ENCODE data around the gene MAN2A2.

The MAN2A2 gene

GRCh38 chr15:90957031-90957790 is 54.1 kb downstream of the MAN2A2 start:
- no peaks in the 10 kb centered on the region for H3K27me3 ChIP-seq (ENCODE audit: control insufficient read depth in 5 of 5, insufficient read depth in 4 of 5, low read length in 5 of 5)
- H3K36me3 ChIP-seq (ENCODE audit: control insufficient read depth in 5 of 5, insufficient read depth in 5 of 5, low read length in 5 of 5), result peaks cover 0 to 42% (median 36%) of the 10 kb centered on the region in 5 donors
- H3K27ac ChIP-seq (ENCODE audit: low read depth, low read length), result no peak overlapping the region
- peak overlapping the region in 4 of 5 donors; percentile 69 to 79 (median 72) for H3K4me3 ChIP-seq (ENCODE audit: low read depth in 1 of 5, low read length in 5 of 5)
- H3K9me3 ChIP-seq (ENCODE audit: control insufficient read depth in 5 of 5, low read length in 5 of 5), result no peaks in the 10 kb centered on the region
- H3K4me1 ChIP-seq (ENCODE audit: control insufficient read depth in 5 of 5, insufficient read depth in 5 of 5, low read length in 5 of 5), result peaks cover 0 to 47% (median 42%) of the 10 kb centered on the region in 5 donors
- H3K9ac ChIP-seq (ENCODE audit: low read length in 5 of 5), result peak overlapping the region in 4 of 5 donors; percentile 67 to 84 (median 71)

DNA sequence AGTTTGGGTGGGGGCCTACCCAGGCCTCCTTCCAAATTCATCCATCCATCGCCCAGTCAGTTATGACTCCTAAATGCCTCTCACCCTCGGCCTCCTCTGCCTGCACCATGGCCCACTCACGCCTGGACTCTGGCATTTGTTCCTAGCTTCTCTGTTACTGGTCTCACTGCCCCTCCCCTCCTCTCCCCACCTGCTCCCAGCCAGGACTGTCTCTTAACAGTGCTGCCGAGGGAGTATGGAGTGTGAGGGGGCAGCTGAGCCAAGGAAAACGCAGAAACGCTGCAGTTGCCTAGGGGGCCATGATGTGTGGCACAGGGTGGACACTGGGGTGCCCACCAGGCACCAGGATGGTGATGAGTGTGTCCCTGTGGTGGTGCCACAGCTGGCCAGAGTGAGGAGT is 54.7 kb downstream of the MAN2A2 start:
- Histone ChIP-seq H3K9me3 (ENCODE audit: control insufficient read depth in 5 of 5, low read length in 5 of 5) (no peaks in the 10 kb centered on the region), H3K36me3 (ENCODE audit: control insufficient read depth in 5 of 5, insufficient read depth in 5 of 5, low read length in 5 of 5) (peaks cover 0 to 40% (median 33%) of the 10 kb centered on the region in 5 donors), H3K27ac (ENCODE audit: low read depth, low read length) (no peak overlapping the region), H3K9ac (ENCODE audit: low read length in 5 of 5) (peak overlapping the region in 4 of 5 donors; percentile 67 to 84 (median 71)), H3K4me3 (ENCODE audit: low read depth in 1 of 5, low read length in 5 of 5) (peak overlapping the region in 3 of 5 donors; percentile 69 to 79 (median 74)), H3K27me3 (ENCODE audit: control insufficient read depth in 5 of 5, insufficient read depth in 4 of 5, low read length in 5 of 5) (no peaks in the 10 kb centered on the region), H3K4me1 (ENCODE audit: control insufficient read depth in 5 of 5, insufficient read depth in 5 of 5, low read length in 5 of 5) (peaks cover 0 to 47% (median 42%) of the 10 kb centered on the region in 5 donors)

- peaks cover 0 to 41% (median 25%) of the 10 kb centered on the region in 5 donors for H3K36me3 ChIP-seq (ENCODE audit: control insufficient read depth in 5 of 5, insufficient read depth in 5 of 5, low read length in 5 of 5)
- no peak overlapping the region for H3K4me3 ChIP-seq (ENCODE audit: low read depth in 1 of 5, low read length in 5 of 5)
- H3K9me3 ChIP-seq (ENCODE audit: control insufficient read depth in 5 of 5, low read length in 5 of 5), result no peaks in the 10 kb centered on the region
- peaks cover 0 to 47% (median 42%) of the 10 kb centered on the region in 5 donors for H3K4me1 ChIP-seq (ENCODE audit: control insufficient read depth in 5 of 5, insufficient read depth in 5 of 5, low read length in 5 of 5)
- H3K27me3 ChIP-seq (ENCODE audit: control insufficient read depth in 5 of 5, insufficient read depth in 4 of 5, low read length in 5 of 5), result no peaks in the 10 kb centered on the region
- H3K9ac ChIP-seq (ENCODE audit: low read length in 5 of 5), result no peak overlapping the region
- no peak overlapping the region for H3K27ac ChIP-seq (ENCODE audit: low read depth, low read length)
Measured at GRCh38 chr15:90959028-90959595, 56.0 kb downstream of the MAN2A2 start.

GRCh38 chr15:90959894-90960293 is 56.8 kb downstream of the MAN2A2 start:
- H3K9ac ChIP-seq (ENCODE audit: low read length in 5 of 5), result no peak overlapping the region
- H3K4me3 ChIP-seq (ENCODE audit: low read depth in 1 of 5, low read length in 5 of 5), result no peak overlapping the region
- peaks cover 0 to 45% (median 39%) of the 10 kb centered on the region in 5 donors for H3K4me1 ChIP-seq (ENCODE audit: control insufficient read depth in 5 of 5, insufficient read depth in 5 of 5, low read length in 5 of 5)
- no peak overlapping the region for H3K27ac ChIP-seq (ENCODE audit: low read depth, low read length)
- no peaks in the 10 kb centered on the region for H3K9me3 ChIP-seq (ENCODE audit: control insufficient read depth in 5 of 5, low read length in 5 of 5)
- no peaks in the 10 kb centered on the region for H3K27me3 ChIP-seq (ENCODE audit: control insufficient read depth in 5 of 5, insufficient read depth in 4 of 5, low read length in 5 of 5)
- H3K36me3 ChIP-seq (ENCODE audit: control insufficient read depth in 5 of 5, insufficient read depth in 5 of 5, low read length in 5 of 5), result peaks cover 0 to 42% (median 25%) of the 10 kb centered on the region in 5 donors

- H3K4me1 ChIP-seq (ENCODE audit: control insufficient read depth in 5 of 5, insufficient read depth in 5 of 5, low read length in 5 of 5), result peaks cover 0 to 39% (median 35%) of the 10 kb centered on the region in 5 donors
- no peaks in the 10 kb centered on the region for H3K27me3 ChIP-seq (ENCODE audit: control insufficient read depth in 5 of 5, insufficient read depth in 4 of 5, low read length in 5 of 5)
- H3K9ac ChIP-seq (ENCODE audit: low read length in 5 of 5), result no peak overlapping the region
- no peak overlapping the region for H3K27ac ChIP-seq (ENCODE audit: low read depth, low read length)
- H3K36me3 ChIP-seq (ENCODE audit: control insufficient read depth in 5 of 5, insufficient read depth in 5 of 5, low read length in 5 of 5), result peaks cover 0 to 46% (median 25%) of the 10 kb centered on the region in 5 donors
- H3K9me3 ChIP-seq (ENCODE audit: control insufficient read depth in 5 of 5, low read length in 5 of 5), result no peaks in the 10 kb centered on the region
- no peak overlapping the region for H3K4me3 ChIP-seq (ENCODE audit: low read depth in 1 of 5, low read length in 5 of 5)
Measured at GRCh38 chr15:90960298-90961091, 57.4 kb downstream of the MAN2A2 start.

- H3K4me1 ChIP-seq (ENCODE audit: control insufficient read depth in 5 of 5, insufficient read depth in 5 of 5, low read length in 5 of 5), result peaks cover 0 to 30% (median 23%) of the 10 kb centered on the region in 5 donors
- H3K9me3 ChIP-seq (ENCODE audit: control insufficient read depth in 5 of 5, low read length in 5 of 5), result no peaks in the 10 kb centered on the region
- peaks cover 0 to 57% (median 32%) of the 10 kb centered on the region in 5 donors for H3K36me3 ChIP-seq (ENCODE audit: control insufficient read depth in 5 of 5, insufficient read depth in 5 of 5, low read length in 5 of 5)
- H3K4me3 ChIP-seq (ENCODE audit: low read depth in 1 of 5, low read length in 5 of 5), result no peak overlapping the region
- H3K27me3 ChIP-seq (ENCODE audit: control insufficient read depth in 5 of 5, insufficient read depth in 4 of 5, low read length in 5 of 5), result no peaks in the 10 kb centered on the region
- H3K27ac ChIP-seq (ENCODE audit: low read depth, low read length), result no peak overlapping the region
- H3K9ac ChIP-seq (ENCODE audit: low read length in 5 of 5), result no peak overlapping the region
Measured at GRCh38 chr15:90962021-90962420, 58.9 kb downstream of the MAN2A2 start.

GRCh38 chr15:90966262-90966661 is 63.2 kb downstream of the MAN2A2 start:
- peaks cover 3 to 52% (median 28%) of the 10 kb centered on the region in 5 donors for H3K36me3 ChIP-seq (ENCODE audit: control insufficient read depth in 5 of 5, insufficient read depth in 5 of 5, low read length in 5 of 5)
- no peak overlapping the region for H3K27ac ChIP-seq (ENCODE audit: low read depth, low read length)
- no peak overlapping the region for H3K9ac ChIP-seq (ENCODE audit: low read length in 5 of 5)
- H3K4me3 ChIP-seq (ENCODE audit: low read depth in 1 of 5, low read length in 5 of 5), result no peak overlapping the region
- no peaks in the 10 kb centered on the region for H3K4me1 ChIP-seq (ENCODE audit: control insufficient read depth in 5 of 5, insufficient read depth in 5 of 5, low read length in 5 of 5)
- H3K27me3 ChIP-seq (ENCODE audit: control insufficient read depth in 5 of 5, insufficient read depth in 4 of 5, low read length in 5 of 5), result no peaks in the 10 kb centered on the region
- H3K9me3 ChIP-seq (ENCODE audit: control insufficient read depth in 5 of 5, low read length in 5 of 5), result no peaks in the 10 kb centered on the region

DNA sequence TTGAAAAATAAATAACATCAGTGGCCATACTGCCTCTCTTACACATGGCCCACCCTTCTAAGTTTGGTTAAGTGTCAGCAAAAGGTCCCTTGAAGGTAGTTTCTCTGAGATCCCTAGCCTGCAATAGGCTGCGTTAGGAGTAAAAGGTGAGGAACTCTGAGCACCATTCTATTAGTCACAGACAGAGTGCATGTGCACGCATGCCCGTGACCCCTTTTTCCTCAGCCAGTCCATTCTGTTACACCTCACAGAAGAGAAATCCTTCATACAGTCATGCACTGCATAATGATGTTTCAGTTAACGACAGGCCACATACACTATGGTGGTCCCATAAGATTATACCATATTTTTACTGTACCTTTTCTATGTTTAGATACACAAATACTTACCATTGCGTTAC is 64.1 kb downstream of the MAN2A2 start:
- Histone ChIP-seq H3K4me3 (ENCODE audit: low read depth in 1 of 5, low read length in 5 of 5) (no peak overlapping the region), H3K9me3 (ENCODE audit: control insufficient read depth in 5 of 5, low read length in 5 of 5) (no peaks in the 10 kb centered on the region), H3K9ac (ENCODE audit: low read length in 5 of 5) (no peak overlapping the region), H3K36me3 (ENCODE audit: control insufficient read depth in 5 of 5, insufficient read depth in 5 of 5, low read length in 5 of 5) (peaks cover 3 to 42% (median 19%) of the 10 kb centered on the region in 5 donors), H3K27me3 (ENCODE audit: control insufficient read depth in 5 of 5, insufficient read depth in 4 of 5, low read length in 5 of 5) (no peaks in the 10 kb centered on the region), H3K4me1 (ENCODE audit: control insufficient read depth in 5 of 5, insufficient read depth in 5 of 5, low read length in 5 of 5) (no peaks in the 10 kb centered on the region), H3K27ac (ENCODE audit: low read depth, low read length) (no peak overlapping the region)

DNA sequence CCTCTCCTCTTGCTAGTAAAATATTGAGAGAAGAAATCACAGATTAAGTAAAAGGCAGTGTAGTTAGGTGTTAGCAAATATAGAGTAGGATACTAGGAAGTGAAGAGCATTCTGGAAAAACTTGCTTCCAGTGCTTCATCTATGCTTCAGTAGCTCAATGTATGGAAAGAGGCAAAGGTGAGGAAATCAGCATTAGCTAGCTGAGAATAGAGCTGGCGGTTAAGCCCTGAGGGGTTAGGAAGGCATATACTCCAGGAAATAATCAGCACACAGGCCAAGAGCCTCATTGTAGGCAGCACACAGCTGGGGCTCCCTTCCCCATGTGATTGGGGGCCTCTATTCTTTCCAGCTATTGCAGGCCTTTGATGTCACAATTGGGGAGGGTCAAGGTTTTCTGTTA is 65.3 kb downstream of the MAN2A2 start:
- Histone ChIP-seq H3K27ac (ENCODE audit: low read depth, low read length) (no peak overlapping the region), H3K36me3 (ENCODE audit: control insufficient read depth in 5 of 5, insufficient read depth in 5 of 5, low read length in 5 of 5) (peaks cover 3 to 35% (median 14%) of the 10 kb centered on the region in 5 donors), H3K9me3 (ENCODE audit: control insufficient read depth in 5 of 5, low read length in 5 of 5) (no peaks in the 10 kb centered on the region), H3K27me3 (ENCODE audit: control insufficient read depth in 5 of 5, insufficient read depth in 4 of 5, low read length in 5 of 5) (no peaks in the 10 kb centered on the region), H3K9ac (ENCODE audit: low read length in 5 of 5) (no peak overlapping the region), H3K4me1 (ENCODE audit: control insufficient read depth in 5 of 5, insufficient read depth in 5 of 5, low read length in 5 of 5) (no peaks in the 10 kb centered on the region), H3K4me3 (ENCODE audit: low read depth in 1 of 5, low read length in 5 of 5) (no peak overlapping the region)

Data from subcutaneous abdominal adipose tissue (tissue), 5 donors.